HepG2 (cell line): ENCODE data around the gene BRAF. TPM values are rescaled to one million over a fixed set of nuclear protein-coding genes. Genes with fewer than 3 reads are reported as not detected.

Experiments used
- ATF7 ChIP-seq, 2 experiments: fragments of 450-650 bp in 1 of 2; sonication (generic) in 1 of 2; formaldehyde crosslinking in 1 of 2; IDR thresholded peaks; 2 replicates each; pipeline versions ENCODE4 v1.4.0 to v1.6.1; 2016 to 2020; ENCODE audit warnings: antibody characterized with exemption in 1 of 2, mild to moderate bottlenecking in 1 of 2, missing genetic modification reagents in 1 of 2
- EHMT2 ChIP-seq: fragments of 200-600 bp; sonication (generic); IDR thresholded peaks from 2 replicates; pipeline ENCODE4 v1.7.0; 2017; ENCODE audit warnings: antibody characterized with exemption, low read depth, low read length, borderline replicate concordance
- FOSL1 ChIP-seq: sonication (generic); formaldehyde crosslinking; IDR thresholded peaks from 2 replicates; pipeline ENCODE4 v1.9.0; 2021; ENCODE audit warnings: missing genetic modification reagents, borderline replicate concordance
- MEIS2 ChIP-seq: sonication (generic); formaldehyde crosslinking; IDR thresholded peaks from 2 replicates; pipeline ENCODE4 v1.9.0; 2021; ENCODE audit warnings: mild to moderate bottlenecking, missing genetic modification reagents
- PCBP1 ChIP-seq: fragments of 200-400 bp; formaldehyde crosslinking; IDR thresholded peaks from 2 replicates; pipeline ENCODE4 v1.6.1; 2017; ENCODE audit warnings: mild to moderate bottlenecking, low read depth, low read length, borderline replicate concordance
- ZFYVE20 ChIP-seq: sonication (generic); formaldehyde crosslinking; IDR thresholded peaks from 2 replicates; pipeline ENCODE4 v1.8.0; 2023; ENCODE audit warnings: low read depth, mild to moderate bottlenecking, moderate library complexity, missing genetic modification reagents, borderline replicate concordance
- ZMYM3 ChIP-seq: sonication (generic); formaldehyde crosslinking; IDR thresholded peaks from 2 replicates; pipeline ENCODE4 v1.5.1; 2020; ENCODE audit warnings: mild to moderate bottlenecking, missing genetic modification reagents
- ZNF260 ChIP-seq: sonication (generic); formaldehyde crosslinking; IDR thresholded peaks from 2 replicates; pipeline ENCODE4 v1.4.0; 2020; ENCODE audit warnings: missing genetic modification reagents, low read depth, mild to moderate bottlenecking, borderline replicate concordance
- ZNF674 ChIP-seq: sonication (generic); formaldehyde crosslinking; IDR thresholded peaks from 2 replicates; pipeline ENCODE4 v1.5.0; 2020; ENCODE audit warnings: low read depth, mild to moderate bottlenecking, missing genetic modification reagents
- ZNF790 ChIP-seq: sonication (generic); formaldehyde crosslinking; IDR thresholded peaks from 2 replicates; pipeline ENCODE4 v1.8.0; 2022; ENCODE audit warnings: missing genetic modification reagents, mild to moderate bottlenecking, borderline replicate concordance
- polyA plus RNA-seq, 8 experiments: library from polyadenylated mRNA; depleted of rRNA in 3 of 8; stranded (reverse) in 7 of 8; unstranded in 1 of 8; fragments of >200 nt; fragmentation: Illumina TruSeq in 4 of 8; extraction: Trizol in 4 of 8; gene quantifications; 2 replicates each; pipeline versions ENCODE4 v1.2.1 to v1.2.3, GENCODE V29; 2011 to 2016; ENCODE audit warnings: low read depth in 4 of 8, missing spikeins in 1 of 8, mixed read lengths in 1 of 8; ENCODE audit not compliant: insufficient read depth in 1 of 8
- total RNA-seq, 5 experiments: library from RNA; depleted of rRNA; stranded (reverse); fragments of >200 nt; fragmentation: Illumina TruSeq; extraction: Trizol; gene quantifications; 2 replicates each; pipeline ENCODE4 v1.2.3, GENCODE V29; 2016; ENCODE audit warnings: low read depth in 1 of 5
- TF ChIP-seq, protein P1 (sequence below): sonication (generic); formaldehyde crosslinking; IDR thresholded peaks from 2 replicates; pipeline ENCODE4 v1.4.0; 2020; ENCODE audit warnings: mild to moderate bottlenecking, missing genetic modification reagents, borderline replicate concordance
- TF ChIP-seq, protein P2 (sequence below): sonication (generic); formaldehyde crosslinking; IDR thresholded peaks from 2 replicates; pipeline ENCODE4 v1.4.0; 2020; ENCODE audit warnings: missing genetic modification reagents
- TF ChIP-seq, protein P3 (sequence below): sonication (generic); formaldehyde crosslinking; IDR thresholded peaks from 2 replicates; pipeline ENCODE4 v1.4.0; 2020; ENCODE audit warnings: mild to moderate bottlenecking, missing genetic modification reagents
- TF ChIP-seq, protein P4 (sequence below): sonication (generic); formaldehyde crosslinking; conservative IDR thresholded peaks from 2 replicates; pipeline ENCODE4 v1.4.0; 2020; ENCODE audit warnings: missing genetic modification reagents

BRAF gene
- total and polyA plus RNA-seq, 2 of the 13 experiments (the other 11 are each of a cell fraction or from before 2014, with no cell fraction given) = 12.5 to 13.4 TPM

DNA sequence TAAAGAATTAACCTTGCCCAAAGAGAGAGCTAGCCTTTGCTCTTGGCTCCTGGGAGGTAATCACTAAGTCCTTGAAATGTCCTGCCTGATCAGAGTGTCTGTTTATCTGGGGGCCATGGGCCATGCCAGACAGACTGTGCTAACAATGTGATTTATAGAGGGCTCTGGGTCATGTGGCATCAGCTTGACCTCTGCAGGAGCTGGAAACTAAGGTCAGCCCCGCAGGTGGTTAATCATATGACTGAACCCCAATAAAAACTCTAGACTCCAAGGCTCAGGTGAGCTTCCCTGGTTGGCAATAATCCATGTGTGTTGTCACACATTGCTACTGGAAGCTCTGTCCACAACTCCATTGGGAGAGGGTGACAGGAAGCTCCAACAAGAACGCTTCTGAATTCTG lies 180.7 kb downstream of the BRAF start (continued):
- no peak for TF ChIP-seq ZMYM3 (CRISPR knock-in tag)
- no peak for TF ChIP-seq ATF7 (IDR thresholded peaks at IDR 0.05)
- no peak for TF ChIP-seq ATF7 (CRISPR knock-in tag; IDR thresholded peaks at IDR 0.05)
- TF ChIP-seq FOSL1 (CRISPR knock-in tag) = no peak
- TF ChIP-seq, protein P1, sequence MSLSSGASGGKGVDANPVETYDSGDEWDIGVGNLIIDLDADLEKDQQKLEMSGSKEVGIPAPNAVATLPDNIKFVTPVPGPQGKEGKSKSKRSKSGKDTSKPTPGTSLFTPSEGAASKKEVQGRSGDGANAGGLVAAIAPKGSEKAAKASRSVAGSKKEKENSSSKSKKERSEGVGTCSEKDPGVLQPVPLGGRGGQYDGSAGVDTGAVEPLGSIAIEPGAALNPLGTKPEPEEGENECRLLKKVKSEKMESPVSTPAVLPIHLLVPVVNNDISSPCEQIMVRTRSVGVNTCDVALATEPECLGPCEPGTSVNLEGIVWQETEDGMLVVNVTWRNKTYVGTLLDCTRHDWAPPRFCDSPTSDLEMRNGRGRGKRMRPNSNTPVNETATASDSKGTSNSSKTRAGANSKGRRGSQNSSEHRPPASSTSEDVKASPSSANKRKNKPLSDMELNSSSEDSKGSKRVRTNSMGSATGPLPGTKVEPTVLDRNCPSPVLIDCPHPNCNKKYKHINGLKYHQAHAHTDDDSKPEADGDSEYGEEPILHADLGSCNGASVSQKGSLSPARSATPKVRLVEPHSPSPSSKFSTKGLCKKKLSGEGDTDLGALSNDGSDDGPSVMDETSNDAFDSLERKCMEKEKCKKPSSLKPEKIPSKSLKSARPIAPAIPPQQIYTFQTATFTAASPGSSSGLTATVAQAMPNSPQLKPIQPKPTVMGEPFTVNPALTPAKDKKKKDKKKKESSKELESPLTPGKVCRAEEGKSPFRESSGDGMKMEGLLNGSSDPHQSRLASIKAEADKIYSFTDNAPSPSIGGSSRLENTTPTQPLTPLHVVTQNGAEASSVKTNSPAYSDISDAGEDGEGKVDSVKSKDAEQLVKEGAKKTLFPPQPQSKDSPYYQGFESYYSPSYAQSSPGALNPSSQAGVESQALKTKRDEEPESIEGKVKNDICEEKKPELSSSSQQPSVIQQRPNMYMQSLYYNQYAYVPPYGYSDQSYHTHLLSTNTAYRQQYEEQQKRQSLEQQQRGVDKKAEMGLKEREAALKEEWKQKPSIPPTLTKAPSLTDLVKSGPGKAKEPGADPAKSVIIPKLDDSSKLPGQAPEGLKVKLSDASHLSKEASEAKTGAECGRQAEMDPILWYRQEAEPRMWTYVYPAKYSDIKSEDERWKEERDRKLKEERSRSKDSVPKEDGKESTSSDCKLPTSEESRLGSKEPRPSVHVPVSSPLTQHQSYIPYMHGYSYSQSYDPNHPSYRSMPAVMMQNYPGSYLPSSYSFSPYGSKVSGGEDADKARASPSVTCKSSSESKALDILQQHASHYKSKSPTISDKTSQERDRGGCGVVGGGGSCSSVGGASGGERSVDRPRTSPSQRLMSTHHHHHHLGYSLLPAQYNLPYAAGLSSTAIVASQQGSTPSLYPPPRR (CRISPR knock-in tag) = peak; percentile 52; the same call in 1 of the 2 replicates
- TF ChIP-seq EHMT2 = no peak
- peak; percentile 82 for TF ChIP-seq MEIS2 (CRISPR knock-in tag)
- TF ChIP-seq ZNF674 (CRISPR knock-in tag) = no peak
- no peak for TF ChIP-seq ZNF790 (CRISPR knock-in tag)
- TF ChIP-seq, protein P2, sequence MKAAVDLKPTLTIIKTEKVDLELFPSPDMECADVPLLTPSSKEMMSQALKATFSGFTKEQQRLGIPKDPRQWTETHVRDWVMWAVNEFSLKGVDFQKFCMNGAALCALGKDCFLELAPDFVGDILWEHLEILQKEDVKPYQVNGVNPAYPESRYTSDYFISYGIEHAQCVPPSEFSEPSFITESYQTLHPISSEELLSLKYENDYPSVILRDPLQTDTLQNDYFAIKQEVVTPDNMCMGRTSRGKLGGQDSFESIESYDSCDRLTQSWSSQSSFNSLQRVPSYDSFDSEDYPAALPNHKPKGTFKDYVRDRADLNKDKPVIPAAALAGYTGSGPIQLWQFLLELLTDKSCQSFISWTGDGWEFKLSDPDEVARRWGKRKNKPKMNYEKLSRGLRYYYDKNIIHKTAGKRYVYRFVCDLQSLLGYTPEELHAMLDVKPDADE = no peak
- no peak for TF ChIP-seq ZNF260
- no peak for TF ChIP-seq PCBP1
- TF ChIP-seq, protein P3, sequence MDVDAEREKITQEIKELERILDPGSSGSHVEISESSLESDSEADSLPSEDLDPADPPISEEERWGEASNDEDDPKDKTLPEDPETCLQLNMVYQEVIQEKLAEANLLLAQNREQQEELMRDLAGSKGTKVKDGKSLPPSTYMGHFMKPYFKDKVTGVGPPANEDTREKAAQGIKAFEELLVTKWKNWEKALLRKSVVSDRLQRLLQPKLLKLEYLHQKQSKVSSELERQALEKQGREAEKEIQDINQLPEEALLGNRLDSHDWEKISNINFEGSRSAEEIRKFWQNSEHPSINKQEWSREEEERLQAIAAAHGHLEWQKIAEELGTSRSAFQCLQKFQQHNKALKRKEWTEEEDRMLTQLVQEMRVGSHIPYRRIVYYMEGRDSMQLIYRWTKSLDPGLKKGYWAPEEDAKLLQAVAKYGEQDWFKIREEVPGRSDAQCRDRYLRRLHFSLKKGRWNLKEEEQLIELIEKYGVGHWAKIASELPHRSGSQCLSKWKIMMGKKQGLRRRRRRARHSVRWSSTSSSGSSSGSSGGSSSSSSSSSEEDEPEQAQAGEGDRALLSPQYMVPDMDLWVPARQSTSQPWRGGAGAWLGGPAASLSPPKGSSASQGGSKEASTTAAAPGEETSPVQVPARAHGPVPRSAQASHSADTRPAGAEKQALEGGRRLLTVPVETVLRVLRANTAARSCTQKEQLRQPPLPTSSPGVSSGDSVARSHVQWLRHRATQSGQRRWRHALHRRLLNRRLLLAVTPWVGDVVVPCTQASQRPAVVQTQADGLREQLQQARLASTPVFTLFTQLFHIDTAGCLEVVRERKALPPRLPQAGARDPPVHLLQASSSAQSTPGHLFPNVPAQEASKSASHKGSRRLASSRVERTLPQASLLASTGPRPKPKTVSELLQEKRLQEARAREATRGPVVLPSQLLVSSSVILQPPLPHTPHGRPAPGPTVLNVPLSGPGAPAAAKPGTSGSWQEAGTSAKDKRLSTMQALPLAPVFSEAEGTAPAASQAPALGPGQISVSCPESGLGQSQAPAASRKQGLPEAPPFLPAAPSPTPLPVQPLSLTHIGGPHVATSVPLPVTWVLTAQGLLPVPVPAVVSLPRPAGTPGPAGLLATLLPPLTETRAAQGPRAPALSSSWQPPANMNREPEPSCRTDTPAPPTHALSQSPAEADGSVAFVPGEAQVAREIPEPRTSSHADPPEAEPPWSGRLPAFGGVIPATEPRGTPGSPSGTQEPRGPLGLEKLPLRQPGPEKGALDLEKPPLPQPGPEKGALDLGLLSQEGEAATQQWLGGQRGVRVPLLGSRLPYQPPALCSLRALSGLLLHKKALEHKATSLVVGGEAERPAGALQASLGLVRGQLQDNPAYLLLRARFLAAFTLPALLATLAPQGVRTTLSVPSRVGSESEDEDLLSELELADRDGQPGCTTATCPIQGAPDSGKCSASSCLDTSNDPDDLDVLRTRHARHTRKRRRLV = no peak
- no peak for TF ChIP-seq ZFYVE20 (CRISPR knock-in tag)
- TF ChIP-seq, protein P4, sequence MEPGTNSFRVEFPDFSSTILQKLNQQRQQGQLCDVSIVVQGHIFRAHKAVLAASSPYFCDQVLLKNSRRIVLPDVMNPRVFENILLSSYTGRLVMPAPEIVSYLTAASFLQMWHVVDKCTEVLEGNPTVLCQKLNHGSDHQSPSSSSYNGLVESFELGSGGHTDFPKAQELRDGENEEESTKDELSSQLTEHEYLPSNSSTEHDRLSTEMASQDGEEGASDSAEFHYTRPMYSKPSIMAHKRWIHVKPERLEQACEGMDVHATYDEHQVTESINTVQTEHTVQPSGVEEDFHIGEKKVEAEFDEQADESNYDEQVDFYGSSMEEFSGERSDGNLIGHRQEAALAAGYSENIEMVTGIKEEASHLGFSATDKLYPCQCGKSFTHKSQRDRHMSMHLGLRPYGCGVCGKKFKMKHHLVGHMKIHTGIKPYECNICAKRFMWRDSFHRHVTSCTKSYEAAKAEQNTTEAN (CRISPR knock-in tag) = no peak
